ENCODE data around the gene SEPTIN5.

The SEPTIN5 gene

DNA sequence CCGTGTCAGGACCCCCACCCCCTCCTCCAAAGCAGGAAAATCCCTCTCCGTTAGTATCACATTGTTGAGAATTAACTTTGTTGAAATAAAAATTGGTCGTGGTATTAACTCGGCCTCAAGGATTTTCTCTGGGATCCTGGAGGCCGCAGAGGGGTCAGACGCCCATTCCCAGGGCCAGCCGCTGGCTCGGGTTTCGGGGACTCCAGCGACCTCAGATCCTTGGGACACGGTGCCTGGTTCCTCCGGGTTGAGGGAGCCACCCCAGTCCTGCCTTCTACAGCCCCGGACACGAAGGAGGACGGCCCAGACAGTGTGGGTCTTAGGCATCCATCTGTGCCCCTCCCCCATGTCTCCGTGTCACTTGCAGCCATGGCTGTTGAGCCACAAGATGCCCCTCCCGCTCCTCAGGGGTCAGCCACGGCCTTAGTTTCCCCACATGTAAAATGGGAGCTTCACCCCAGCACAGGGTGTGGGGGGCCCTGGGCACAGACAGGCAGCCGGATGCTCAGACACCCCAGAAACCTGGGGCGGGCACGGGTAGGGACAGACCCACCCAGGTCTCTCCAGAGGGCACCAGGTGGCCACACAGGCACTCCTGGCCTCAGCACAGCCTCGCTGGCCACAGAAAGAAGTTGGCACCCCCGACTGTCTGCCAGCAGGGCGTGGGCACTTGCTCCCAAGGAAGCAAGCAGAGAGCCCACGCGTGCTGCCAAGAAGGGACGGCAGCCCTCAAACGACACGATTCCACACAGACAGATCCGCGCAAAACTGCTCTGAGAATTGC, 24.6 kb downstream of the SEPTIN5 start:
- TF ChIP-seq, protein P1, sequence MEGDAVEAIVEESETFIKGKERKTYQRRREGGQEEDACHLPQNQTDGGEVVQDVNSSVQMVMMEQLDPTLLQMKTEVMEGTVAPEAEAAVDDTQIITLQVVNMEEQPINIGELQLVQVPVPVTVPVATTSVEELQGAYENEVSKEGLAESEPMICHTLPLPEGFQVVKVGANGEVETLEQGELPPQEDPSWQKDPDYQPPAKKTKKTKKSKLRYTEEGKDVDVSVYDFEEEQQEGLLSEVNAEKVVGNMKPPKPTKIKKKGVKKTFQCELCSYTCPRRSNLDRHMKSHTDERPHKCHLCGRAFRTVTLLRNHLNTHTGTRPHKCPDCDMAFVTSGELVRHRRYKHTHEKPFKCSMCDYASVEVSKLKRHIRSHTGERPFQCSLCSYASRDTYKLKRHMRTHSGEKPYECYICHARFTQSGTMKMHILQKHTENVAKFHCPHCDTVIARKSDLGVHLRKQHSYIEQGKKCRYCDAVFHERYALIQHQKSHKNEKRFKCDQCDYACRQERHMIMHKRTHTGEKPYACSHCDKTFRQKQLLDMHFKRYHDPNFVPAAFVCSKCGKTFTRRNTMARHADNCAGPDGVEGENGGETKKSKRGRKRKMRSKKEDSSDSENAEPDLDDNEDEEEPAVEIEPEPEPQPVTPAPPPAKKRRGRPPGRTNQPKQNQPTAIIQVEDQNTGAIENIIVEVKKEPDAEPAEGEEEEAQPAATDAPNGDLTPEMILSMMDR (IDR thresholded peaks at IDR 0.05; ENCODE audit: low read length, missing control alignments), result no peak
- H3K4me3 ChIP-seq (replicated peaks; ENCODE audit: low read depth, low read length), result no peak overlapping the region
- no peak for DNase-seq (ENCODE audit: low read depth)

GRCh38 chr22:19739448-19739895, 25.2 kb downstream of the SEPTIN5 start:
- TF ChIP-seq, protein P1 (IDR thresholded peaks at IDR 0.05; ENCODE audit: low read length, missing control alignments), result no peak
- H3K4me3 ChIP-seq (replicated peaks; ENCODE audit: low read depth, low read length), result no peak overlapping the region
- DNase-seq (ENCODE audit: low read depth), result no peak

- no peak for DNase-seq (ENCODE audit: low read depth)
- H3K4me3 ChIP-seq (replicated peaks; ENCODE audit: low read depth, low read length), result no peak overlapping the region
- TF ChIP-seq, protein P1 (IDR thresholded peaks at IDR 0.05; ENCODE audit: low read length, missing control alignments), result no peak
Measured at GRCh38 chr22:19739911-19740449, 25.7 kb downstream of the SEPTIN5 start.

DNA sequence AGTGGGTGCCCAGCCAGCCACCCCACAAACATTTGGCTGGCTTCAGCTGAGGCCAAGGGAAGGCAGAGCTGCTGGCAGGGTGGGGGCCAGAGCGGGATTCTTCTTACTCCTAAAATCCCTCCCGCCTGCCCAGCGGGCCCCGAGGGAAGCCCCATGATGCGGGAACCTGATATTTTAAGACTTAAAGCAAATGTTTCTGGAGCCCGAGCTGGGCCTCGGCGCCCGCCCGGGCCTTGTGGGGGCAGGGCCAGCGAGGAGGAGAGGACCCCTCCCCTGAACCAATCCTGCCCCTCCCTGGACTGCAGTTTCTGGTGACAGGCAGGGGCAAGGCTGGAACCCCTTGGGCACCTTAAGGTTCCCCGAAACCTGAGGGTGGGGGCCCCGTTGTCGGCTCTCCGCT, 26.3 kb downstream of the SEPTIN5 start:
- DNase-seq (ENCODE audit: low read depth), result no peak
- TF ChIP-seq, protein P1 (IDR thresholded peaks at IDR 0.05; ENCODE audit: low read length, missing control alignments), result no peak
- H3K4me3 ChIP-seq (replicated peaks; ENCODE audit: low read depth, low read length), result no peak overlapping the region

DNA sequence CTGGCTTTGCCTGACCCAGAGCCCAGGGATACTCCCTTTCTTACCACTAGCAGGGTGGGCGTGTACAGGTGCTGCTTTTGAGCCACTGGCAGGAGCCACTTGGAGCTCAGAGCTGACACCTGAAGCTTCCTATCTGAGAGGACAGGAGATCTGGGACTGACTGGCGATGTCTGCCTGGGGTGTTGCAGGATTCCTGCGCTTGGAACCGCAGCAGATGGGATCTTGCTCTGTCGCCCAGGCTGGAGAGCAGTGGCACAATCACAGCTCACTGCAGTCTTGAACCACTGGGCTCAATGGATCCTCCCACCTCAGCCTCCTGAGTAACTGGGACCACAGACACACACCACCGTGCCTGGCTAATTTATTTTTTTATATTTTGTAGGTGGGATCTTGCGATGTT, 26.8 kb downstream of the SEPTIN5 start:
- TF ChIP-seq, protein P1 (IDR thresholded peaks at IDR 0.05; ENCODE audit: low read length, missing control alignments), result no peak
- H3K4me3 ChIP-seq (replicated peaks; ENCODE audit: low read depth, low read length), result no peak overlapping the region
- no peak for DNase-seq (ENCODE audit: low read depth)

GRCh38 chr22:19742160-19743066, 28.1 kb downstream of the SEPTIN5 start:
- TF ChIP-seq, protein P1 (IDR thresholded peaks at IDR 0.05; ENCODE audit: low read length, missing control alignments), result no peak
- H3K4me3 ChIP-seq (replicated peaks; ENCODE audit: low read depth, low read length), result no peak overlapping the region
- no peak for DNase-seq (ENCODE audit: low read depth)

Data from fibroblast of pulmonary artery (primary cell).